Glomerular endothelial cell (primary cell): ENCODE data around the gene EPHB6. TPM values are rescaled to one million over a fixed set of nuclear protein-coding genes. Genes with fewer than 3 reads are reported as not detected.

Experiments
- DNase-seq: peaks from one replicate; pipeline ENCODE4 v3.0.0-alpha.2; 2011; ENCODE audit warnings: low read depth, low spot score; ENCODE audit errors: extremely low read depth
- total RNA-seq: library from RNA; depleted of rRNA; stranded (reverse); fragments of >200 nt; gene quantifications from 2 replicates; pipeline ENCODE4 v1.2.3, GENCODE V29; 2015

Gene EPHB6
- total RNA-seq, 1 donor from 2014 or later: 3.8 TPM

DNA sequence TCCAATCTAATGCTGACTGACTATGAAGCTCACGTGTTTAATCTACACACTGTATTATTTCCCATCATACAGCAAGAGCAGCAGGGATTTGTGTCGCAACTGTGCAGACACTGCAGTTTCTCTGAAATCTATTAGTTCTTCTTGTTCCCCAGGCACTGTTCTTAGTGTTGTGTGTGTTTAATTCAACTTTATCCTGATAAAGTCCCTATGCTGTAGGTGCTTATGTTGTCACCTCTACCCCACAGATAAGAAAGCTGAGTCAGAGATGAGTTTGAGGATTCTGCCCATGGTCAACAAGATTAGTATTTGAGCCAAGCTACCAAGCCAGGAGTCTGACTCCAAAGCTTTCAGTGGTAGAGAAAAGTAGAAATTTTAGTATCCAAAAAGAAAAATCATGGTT, 22.5 kb upstream of the EPHB6 start:
- no peak for DNase-seq

DNA sequence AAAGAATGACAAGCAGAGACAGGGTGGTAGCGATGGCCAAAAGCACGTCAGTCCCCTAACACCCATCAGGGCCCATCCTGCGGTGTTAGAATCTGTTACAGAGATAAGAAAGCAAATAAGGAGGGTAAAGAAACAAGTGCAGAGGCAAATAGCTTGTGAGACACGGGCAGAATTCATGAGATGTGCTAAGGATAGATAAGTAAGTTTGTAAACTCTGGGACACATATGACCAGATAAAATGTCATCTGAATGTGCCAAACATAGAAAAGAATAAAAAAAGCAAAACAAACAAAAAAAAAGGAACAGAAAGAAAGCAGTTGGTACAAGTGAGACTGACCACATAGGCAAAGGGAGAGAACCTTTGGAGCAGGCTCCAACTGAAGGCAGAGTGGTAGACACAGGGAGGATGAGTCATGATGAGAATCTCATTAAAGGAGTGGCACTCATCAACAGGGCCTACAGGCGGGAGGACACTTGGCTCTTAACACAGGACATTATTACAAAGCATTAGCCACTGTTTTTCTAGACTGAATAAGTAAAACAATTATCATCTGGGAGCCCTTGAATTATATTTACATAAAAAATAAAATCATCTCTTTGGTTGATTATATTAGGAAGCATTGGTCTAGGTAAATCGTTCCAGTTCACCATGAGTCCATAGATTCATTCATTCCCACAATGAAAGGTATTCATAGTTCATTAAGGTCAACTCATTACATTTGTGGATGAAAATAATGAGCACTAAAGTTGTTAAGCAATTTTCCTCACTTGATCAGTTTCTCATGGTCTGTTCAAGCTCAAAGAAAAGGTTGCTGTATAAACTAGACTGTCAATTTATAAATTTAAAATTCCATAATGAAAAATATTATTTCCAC, 21.5 kb upstream of the EPHB6 start:
- DNase-seq: no peak

DNA sequence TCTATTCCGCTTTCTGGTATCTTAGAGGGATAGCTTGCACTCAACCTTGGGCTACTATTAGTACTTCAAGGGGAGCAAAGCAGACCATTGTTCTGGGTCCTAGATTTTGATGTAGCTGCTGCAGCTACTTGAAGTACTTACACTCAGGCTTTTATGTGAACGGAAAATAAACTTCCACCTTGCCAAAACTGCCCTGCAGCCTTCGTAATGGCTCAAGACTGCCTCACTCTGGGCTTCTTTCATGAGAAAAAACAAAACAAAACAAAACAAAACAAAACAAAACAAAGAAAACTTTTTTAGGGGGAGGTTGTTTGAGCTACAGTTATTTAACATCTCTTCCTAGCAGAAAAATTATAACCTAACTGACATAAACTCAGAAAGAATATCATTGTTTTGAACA, 19.4 kb upstream of the EPHB6 start:
- DNase-seq: no peak

DNA sequence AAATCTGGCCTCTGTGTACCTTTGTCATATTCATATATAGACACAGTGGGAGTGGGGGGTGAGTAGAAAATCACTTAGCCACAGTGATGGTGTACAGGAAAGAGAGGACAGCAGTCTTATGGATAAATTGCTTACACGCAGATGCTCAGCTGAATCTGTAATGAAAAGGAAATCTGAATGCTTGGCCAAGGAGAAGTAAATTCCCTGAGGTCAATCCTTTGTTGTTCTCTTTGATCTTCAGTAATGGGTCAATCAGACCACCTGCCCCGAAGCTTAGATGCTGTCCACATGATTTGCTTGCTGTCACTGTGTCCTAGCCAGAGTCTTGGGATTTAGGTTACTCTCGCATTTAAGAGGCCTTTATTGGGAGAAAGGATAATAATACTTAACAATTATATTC, 18.4 kb upstream of the EPHB6 start:
- DNase-seq: no peak

DNA sequence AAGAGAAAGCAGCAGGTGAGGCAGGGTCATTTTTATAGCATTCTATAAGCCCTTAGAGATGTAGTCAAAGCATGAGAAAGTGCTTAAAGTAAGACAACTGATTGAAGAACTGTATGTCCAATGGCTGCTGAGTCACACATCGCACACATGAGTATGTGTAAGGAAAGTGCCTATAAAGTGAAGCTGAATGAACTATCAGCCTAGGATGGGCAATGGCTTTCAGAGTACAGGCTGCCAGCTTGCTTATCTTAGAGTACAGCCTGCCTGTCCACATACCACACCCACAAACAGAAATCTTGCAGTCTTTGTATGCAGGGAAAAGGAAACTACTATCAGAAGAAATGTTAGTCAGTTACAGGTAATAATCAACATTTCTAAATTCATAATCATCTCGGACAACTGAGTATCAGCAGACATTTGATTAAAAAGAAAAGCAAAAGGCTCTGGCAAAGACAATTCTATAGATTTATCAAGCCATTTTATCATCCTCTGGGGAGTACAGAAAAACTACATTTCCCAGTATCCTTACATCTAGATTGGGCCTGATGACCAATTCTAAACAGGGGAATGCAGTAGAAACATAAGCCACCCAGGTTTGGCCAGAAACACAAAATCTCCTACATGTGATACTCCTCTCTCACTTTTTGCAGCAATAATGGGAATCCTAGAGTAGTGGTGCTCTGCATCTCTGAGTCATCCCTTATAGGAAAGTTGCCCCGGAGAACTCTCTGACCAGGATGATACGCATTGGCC, 16.2 kb upstream of the EPHB6 start:
- no peak for DNase-seq

DNA sequence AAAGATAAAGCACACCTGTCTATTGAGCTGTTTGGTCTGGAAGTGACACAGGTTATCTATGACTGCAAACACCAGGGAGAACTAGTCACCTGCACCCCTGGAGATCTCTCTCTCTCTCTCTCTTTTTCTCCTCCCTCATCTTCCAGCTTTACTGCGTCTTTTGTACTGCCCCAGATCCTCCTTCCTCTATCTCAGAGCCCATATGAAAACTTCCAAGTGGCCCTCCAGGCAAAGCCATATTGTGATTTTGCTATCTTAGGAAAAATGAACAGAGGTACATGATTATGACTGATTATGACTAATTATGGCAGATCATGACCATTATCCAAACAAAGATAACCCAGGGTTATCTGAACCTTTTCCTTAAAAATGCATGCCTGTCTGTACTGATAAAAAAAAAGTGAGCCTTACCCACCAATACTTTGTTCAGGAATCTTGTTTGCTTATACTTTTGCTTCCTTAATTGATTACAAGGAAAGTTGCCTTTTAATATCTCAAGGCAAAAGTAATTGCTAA, 12.6 kb upstream of the EPHB6 start:
- DNase-seq: no peak

DNA sequence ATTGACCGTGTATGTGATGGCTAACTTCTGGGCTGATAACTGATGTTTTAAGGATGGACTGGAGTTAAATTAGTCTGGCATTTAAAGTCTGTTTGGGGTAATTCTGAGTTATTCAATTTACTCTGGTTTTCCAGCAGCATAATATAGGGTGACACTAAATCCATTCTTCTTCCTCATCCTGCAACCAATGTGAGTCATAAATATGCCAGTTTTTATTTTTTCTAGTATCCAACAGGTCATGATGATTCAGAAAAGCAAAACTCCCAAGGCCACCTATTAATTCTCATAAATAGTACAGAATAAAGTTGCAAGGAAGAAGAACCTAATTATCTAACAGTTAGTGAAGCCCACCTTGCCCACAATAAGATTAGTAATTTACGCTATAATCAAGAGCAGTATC, 7.5 kb upstream of the EPHB6 start:
- DNase-seq: no peak

DNA sequence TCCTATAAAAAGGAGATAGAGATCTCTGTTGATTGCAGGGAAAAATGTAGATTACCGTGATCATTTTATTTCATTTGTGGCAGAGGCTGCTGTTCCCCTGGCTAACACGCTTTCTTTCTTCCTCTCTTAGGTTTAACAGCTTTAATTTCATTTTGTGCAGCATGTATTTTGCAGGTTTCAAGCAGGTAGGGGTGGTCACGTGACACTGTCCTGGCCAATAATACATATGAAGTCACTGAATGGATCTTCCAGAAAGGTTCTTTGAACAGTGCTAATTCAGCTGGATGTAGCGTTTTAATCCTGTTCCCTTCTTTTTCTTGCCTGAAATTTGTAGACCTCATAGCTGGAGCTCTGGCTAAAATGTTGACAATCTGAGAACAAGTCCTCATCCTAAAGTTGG, 3.6 kb upstream of the EPHB6 start:
- DNase-seq: no peak

DNA sequence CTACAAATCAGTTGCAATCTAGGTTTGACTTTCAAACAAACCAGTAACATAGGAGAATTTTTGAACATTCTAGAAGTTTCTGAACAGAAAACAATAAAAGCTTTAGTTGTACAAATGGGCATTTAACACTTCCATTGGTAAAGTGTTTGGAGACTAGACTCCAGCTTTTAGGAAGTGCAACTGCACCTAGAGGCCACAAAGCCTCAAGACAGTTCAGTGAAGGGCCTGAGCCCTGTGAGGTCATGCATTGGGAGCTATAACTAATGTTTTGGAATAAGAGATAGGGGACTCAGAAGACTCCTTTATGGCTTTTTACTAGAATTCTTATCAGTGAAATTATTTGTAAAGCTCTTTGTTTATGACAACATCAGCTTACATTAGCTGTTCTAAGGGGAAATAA, 3.0 kb upstream of the EPHB6 start:
- no peak for DNase-seq

DNA sequence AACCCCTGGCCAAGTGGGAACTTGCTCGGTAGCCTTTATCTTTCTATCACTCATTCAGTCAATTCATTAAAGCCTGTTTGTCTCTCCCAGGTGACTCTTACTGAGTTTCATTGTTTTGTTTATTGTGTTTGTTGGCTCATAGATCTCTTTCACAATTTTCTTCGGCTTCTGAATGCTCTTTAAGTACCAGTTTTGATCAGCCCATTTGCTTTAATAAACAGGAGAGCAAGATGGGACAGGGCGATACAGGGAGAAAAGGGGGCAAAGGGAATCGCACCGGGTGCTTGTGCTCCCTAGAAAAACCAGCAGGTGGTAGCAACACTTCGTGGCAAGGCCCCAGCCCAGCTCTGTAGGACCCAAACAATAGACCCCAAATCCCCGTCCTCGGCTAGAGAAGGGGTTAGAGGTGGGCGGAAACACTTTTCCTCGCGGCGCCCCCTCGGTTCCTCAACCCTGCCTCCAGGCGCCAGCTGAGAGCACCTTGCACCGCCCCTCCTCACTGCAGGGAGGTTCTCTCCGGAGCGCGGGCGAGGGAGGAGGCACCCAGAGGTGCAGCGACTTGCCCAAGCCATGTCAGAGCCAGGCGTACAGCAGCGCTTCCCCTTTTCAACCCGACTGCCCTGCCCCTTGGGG, 1.0 kb upstream of the EPHB6 start:
- peak; percentile 33 for DNase-seq

DNA sequence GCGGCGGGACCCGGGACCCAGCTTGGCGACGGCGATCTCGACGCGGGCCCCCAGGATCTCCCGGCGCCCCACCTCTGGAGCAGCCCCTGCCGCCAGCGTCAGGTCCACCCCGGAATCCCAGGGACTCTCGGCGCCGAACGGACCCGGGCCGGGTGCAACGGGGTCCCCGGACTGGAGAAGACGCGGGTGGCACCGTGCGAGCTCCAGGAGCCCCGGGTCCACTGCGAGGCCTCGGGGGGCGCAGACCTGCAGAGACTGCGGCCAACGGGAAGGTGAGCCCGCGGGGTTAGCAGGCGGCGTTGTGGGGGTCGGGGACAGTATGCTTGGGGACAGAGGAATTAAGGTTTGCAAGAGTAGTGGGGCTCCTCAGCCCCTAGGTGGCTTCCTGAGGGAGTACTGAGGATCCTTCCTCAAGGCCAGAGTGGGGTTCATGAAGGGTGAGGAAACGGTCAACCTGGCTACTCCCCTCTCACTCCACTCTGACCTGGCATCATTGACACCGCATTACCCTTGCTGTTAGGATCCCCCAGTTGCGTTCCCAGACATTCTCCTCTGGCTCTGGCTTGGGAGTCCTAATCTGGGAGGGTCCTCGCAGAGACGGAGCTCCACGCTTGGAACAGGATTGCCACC, 353 bp downstream of the EPHB6 start:
- no peak for DNase-seq

DNA sequence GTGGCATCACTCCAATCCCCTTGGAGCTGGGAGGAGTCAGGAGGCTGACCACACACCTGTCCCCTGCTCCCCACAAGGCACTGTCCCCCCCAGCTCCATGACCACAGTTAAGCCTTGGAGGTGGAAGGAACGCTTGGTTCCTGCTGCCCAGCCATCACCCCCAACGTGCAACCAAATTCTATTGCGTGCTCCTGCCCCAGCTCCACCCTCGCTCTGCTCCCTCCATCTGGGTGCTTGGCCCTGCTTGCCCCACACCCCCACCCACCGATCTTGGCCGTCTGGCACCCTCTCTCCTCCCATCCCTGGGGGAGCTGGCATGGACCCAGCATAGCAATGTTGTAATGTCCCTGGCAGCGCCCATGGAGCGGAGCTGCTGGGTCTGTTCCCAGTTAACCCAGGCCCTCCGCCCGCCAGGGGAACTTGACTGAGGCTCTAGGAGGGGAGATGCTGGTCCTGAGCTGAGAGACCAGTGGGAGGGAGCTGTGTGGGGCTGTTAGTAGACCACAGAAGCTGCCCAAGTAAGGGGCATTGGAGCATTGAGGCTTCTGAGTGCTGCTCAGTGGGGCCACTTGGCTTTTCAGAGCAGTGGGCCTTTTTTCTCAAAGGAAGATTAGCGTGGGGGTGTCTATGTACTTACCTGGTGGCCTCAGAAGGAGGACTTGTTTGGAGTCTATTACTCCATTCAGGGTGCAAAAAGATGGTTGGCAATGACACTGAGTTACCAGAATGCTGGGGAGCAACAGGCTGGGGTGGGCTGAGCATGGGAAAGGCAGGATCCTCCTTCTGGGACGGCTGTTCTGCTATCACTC, 1.1 kb downstream of the EPHB6 start:
- no peak for DNase-seq

DNA sequence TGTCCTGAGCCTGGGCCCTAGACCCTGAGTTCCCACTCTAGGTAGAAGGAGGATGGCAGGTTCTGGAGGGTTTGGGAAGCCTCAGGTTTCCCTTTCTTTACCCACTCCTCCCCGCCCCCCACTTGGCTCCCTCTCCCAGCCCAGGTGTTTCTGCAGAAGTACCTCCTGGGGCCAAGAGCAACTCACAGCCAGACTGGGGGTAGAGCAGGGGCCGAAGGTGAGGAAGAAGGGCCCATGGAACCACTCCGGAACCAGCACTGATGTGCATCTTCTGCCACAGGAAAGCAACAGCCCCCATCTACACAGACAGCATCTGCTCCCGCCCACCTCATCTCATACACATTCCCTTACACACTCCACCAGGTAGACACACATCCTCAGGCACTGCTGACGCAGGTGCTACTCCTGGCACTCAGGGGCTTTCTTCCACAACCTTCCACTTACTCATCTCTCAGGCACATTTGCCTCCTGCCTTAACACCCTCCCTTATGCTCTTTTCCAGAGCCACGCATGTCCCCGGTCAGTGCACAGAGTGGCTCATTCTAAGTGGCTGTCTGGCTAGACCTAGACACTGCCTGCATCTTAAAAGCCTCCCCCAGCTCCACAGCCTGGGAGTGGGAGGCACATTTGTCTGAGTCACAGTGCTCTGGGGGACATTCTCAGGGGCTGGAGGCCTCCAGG, 1.8 kb downstream of the EPHB6 start:
- no peak for DNase-seq

DNA sequence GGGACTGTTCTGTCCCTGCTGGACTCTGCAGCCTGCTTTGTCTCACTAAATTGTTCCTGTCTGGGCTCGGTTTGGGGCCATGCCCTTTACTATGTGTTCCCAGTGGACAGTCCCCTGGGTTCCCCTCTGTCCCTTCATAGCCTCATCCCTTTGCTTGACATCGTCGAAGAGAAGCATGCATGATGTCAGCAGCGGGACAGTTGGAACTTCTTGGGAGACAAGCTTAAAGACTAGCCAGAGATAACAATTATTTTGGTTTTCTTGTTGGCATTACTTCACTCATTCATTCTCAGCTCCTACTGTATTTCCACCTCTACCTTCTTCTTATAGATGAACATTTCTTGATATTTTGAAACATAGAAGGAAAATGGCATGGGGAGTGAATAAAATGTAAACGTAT, 2.7 kb downstream of the EPHB6 start:
- no peak for DNase-seq

DNA sequence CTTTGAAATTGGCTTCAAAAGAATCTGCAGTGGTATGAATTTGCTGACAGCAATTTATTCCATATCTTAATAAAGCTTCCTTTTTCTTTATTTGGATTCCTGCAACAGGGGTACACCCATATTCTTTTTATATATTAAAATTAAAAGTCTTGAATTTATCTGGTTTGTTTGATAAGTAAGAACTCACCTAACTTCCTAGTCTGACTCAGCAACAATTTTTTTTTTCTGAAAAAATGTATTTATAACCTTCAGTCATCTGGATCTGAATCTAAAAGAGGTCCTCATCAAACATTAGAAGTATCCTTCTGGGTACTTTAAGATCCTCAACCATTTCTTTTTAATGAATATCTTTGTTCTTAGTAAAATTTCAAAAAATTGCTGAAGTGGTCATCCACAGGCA, 4.5 kb downstream of the EPHB6 start:
- no peak for DNase-seq

DNA sequence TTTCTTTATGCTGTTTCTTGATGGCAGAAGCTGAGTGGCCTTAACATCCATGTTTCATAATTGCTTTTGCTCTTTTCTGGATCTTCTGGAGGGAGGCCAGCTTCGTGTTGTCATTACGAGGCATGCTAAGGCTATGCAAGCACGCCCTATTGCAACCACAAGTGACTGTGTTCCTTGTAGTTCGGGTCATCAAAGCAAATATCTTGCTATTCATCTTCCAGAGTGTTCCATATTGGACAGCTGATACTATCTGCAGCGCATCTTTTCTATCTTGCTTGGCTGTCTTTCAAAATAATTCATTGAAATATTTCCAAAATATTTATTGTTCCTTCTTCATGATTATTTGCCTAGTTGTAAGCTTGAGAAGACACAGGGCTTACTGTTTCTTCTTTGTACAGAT, 5.0 kb downstream of the EPHB6 start:
- no peak for DNase-seq

DNA sequence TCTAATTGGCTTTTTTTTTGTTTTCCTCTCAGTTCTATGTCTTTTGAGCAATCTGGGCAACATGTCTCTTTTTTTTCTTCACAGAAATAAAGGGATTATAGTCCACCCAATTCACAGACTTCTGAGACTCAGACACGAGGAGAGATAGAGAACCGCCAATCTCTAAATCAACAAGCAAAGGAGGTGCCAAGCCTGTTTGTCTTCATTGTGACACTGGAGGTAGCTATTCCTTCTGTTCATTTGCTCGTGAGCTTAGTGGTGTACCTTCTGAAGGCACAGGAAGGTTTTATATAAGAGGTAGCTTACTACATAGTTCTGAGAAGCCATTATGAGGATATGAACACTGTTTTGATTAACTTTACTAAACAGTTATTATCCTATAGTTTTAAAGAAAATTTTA, 6.1 kb downstream of the EPHB6 start:
- DNase-seq: no peak

DNA sequence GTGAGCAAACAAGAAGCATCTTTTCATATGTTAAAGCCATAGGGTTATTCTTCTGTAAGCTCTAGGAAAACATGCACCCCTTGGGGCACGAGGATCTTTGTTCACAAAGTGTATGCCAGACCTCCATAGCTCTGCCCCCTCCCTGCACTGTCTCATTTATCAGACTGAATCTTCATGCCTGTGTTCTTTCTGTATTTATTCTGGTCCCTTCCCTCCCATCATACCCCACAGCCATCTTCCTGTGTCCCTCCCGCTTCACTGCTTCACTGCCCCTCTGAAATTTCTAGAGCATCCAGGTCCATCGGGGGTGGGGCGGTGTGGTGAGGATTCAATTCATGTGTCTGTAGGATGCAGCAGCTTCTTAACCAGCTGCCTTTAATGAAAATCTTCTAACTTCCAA, 7.5 kb downstream of the EPHB6 start:
- DNase-seq: no peak

DNA sequence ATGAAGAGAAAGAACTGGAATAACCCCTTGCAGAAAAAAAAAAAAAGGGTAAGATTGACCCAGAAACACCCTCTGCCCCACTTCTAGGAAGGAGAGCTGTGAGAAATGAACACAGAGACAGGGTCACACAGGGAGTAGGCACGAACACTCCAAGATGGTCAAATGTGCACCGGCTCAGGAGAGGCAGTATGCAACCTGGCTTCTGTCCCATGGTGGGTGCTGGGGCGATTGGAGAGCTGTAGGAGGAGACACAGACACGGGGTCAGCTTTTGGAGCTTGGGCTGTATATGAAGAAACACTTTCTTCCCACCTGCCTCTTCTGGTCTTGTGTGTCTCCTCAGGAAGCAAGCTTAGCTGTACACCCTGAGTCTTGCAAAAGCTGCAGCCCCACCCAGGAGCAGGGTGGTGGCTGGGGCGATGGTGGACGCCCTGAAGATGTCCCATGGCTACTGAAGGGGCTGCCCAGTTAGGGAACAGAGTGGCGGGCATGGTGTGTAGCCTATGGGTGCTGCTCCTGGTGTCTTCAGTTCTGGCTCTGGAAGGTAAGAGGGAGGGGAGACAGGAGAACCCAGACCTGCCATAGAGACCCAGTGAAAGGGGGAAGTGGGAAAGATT, 8.0 kb downstream of the EPHB6 start:
- no peak for DNase-seq
